DND-41 (cell line): Measurements from ENCODE around the gene BRF1.

Source experiments
- CTCF ChIP-seq: IDR thresholded peaks from 2 replicates; pipeline ENCODE4 v1.5.1; 2012; ENCODE audit warnings: borderline replicate concordance, low read length, moderate library complexity, mild to moderate bottlenecking; ENCODE audit not compliant: poor library complexity, severe bottlenecking; ENCODE audit errors: extremely low read depth
- EZH2 ChIP-seq: IDR thresholded peaks from 3 replicates; pipeline ENCODE4 v1.6.1; 2012; ENCODE audit warnings: borderline replicate concordance, low read depth, mild to moderate bottlenecking, moderate library complexity, low read length, inconsistent platforms; ENCODE audit not compliant: severe bottlenecking

GRCh38 chr14:105219043-105219612, 81.7 kb downstream of the BRF1 start:
- TF ChIP-seq CTCF (no peak), EZH2 (no peak)
